HG03060 (cell line): Measurements from ENCODE around the gene CREB3L2.
"Not testable (repeated sequence)": the region's sequence is repeated elsewhere in the genome, so short reads cannot be mapped to it uniquely, and the experiment has no call there.

Experiments used
- ATAC-seq: cut with Tn5 transposase; IDR thresholded peaks from one replicate; pipeline ENCODE4 v1.9.1; 2021; ENCODE audit warnings: low read depth, moderate number of reproducible peaks; ENCODE audit not compliant: unreplicated experiment

CREB3L2 gene

DNA sequence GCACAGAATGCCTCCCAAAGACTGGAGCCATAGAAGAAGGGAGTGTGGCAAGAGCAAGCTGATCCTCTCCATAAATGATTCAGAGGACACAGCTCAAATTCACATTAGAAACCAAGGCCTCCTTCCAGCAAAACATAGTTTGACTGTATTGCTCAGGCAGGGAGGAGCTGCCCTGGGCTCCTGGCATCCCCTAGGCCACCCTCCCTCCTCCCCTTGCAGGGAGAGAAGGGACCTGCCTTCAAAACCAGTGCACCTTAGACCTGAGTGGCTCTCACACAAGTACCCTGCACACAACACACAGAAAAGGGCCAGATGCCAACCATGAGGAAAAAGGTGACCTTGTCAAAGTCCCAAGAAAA, 64.7 kb downstream of the CREB3L2 start:
- no peak for ATAC-seq

DNA sequence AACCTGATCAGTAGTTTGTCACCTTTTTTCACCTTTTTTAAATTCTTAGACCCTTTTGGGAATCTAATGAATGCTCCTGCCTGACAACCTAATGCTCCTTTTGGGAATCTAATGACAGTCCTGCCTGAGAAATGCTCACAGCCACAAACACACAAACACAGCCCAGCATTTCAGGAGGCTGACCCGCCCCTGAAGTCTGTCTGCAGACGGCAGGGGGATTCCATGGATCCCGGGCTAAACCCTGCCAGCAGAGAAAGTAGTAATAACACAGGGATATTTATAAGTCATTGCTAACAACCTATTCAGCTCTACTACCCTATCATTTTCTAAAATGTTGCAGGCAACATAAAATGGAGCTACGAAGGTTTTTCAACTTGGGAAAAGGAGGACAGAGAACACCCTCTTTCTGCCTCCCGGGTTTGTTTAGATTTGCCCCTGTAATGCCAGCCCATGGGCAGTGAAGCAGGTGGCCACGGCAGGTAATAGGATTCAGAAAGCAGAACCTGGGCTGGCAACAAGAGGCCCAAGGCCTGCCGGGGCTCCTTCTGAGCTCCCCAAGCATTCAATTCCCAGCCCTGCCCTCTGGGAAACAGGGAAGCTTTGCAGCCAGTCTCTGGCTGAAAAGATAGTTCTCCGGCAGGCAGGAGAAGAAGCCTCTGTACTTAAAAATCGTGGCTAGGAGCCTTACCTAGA, 65.2 kb downstream of the CREB3L2 start:
- no peak for ATAC-seq

DNA sequence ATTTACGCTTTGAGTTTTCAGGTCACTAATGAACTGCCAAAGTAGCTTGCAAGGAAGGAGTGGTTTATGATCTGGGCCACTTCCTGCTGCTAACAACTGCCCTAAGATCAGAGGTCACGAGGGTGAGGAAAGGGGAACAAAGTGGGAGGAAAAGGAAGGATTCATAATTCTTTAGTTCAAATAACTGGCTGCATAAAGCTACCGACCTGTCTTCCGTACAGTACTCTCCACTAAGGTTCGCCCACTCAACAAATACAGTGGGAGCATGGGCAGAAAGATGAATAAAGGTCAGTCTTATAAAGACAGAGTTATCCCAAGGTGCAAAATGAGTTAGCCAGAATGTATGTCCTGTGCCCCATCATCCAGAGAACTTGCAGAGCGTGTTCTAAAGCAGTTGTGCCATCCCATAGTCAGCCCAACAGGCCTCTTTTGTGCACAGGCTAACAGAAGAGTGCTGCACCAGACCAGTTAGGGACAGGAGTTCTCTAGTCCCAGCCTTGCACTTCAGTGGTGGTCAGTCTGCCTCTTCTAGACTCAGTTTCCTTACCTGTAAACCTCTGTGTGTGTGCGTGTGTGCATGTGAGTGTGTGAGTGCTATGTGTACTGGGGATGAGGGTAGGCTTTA, 65.9 kb downstream of the CREB3L2 start:
- no peak for ATAC-seq

DNA sequence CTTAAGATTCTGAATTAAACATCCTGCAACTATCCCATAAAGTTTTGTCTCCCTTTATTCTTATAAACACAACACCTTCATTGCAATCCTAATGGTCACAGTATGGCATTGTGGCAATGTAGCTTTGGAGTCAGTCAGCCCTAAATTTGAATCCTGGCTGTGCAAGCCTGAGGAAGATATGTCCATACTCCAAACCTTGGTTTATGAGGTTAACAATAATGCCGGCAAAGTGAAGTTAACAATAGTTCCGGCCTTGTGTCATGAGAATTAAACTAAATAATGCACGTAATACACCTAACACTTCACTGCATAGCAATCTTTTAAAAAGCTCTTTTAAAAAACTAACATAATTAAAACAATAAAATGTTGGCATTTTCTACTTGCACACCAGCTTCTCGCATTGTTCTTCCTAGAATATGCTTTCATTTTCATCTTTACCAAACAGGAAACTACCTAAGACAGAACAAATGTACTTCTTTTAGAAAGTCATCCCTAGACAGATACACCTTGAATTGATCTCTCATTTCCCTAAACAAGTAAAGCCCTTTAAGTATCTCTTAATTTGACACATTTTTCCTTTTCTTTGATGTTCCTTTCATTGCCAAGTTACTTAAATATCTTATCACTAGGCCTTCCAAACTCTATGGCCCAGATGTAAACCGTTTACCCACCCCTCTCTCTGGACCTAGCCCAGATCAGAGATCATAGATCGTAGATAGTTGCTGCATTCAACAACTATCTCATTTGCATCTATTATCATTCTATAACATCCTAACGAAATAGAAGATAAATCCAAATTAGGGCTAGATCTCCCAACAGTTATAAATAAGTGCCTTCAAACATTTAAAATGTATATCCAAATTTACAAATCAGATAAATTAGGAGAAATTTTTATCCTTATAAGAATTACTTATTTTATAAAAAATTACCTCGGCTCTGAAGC, 66.7 kb downstream of the CREB3L2 start:
- peak; percentile 71 for ATAC-seq

DNA sequence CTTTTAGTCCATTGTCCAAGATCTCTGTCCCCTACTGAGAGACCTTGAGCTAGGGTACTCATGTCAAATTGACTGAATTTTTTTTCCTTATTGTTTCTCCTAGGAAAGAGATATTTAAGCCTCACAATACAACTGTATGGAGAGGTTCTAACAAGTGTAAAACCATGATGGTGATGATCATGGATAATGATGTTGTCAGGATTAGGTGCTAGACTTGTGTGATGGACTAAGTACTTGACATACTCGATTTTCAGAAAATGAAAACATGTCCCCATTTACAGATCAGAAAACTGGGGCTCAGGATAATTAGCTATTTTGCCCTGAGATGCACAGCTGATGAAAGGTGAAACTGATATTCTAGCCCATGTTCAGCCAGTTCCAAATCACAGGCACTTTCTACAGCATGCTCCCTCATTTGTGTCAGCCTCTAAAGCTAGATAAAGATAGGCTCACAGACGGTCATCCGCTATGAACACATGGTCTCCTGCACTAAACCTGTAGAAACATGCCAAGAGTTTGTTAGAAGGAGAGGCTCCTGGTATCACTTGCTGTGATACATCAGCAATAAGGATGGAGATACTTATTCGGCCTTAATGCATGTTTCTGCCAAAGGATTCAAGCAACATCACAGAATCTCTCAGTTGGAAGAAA, 67.6 kb downstream of the CREB3L2 start:
- ATAC-seq = no peak

DNA sequence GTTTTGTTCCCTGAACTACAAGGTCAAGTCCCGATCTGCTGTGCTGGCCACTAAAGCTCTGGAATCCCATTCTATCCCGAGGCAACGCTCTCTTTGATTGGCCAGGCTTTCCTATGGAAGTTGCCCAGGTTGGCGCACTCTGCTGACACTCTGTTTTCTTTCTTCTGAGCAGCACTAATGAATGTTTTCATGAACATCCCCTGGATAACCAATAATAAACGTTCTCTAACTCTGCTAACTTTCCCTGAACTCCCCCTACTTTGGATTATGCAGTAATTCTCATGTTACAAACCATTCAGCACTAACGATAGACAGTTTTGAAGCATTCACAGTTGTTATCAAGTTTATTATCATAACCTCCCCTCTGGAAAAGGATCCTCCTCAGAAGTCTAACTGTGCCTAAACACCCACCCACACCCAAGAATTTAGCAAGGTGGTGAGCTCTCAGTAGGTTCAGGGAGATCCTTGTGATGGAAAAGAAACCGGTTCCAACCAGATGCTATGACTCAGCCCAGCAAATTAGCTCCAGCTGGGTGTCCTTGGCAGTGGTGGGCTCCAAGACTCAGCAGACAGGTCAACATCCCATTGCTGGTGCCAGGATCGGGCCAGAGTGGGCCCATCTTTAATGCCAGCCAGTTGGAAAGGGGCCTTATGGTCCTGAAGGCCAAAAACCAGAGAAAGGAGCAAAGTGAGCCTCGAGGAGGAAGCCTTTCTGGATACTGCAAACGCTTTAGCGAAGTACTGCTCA, 68.4 kb downstream of the CREB3L2 start:
- ATAC-seq = no peak

DNA sequence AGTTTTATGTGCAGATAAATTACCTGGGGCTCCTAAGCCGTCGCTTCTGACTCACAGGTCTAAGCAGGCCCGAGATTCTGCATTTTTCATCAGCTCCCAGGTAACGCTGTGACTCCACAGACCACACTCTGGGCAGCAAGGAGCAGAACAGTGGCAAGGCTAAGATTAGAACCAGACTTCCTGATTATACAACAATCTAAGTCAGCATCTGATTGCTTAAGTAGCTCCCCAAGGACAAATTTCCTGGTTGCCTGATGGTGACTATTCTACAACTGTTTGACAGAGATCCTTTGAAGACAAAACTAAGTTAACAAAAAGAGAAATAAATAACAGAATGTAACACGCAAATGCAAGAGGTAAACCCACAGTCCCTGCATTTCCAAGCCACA, 69.0 kb downstream of the CREB3L2 start:
- no peak for ATAC-seq

DNA sequence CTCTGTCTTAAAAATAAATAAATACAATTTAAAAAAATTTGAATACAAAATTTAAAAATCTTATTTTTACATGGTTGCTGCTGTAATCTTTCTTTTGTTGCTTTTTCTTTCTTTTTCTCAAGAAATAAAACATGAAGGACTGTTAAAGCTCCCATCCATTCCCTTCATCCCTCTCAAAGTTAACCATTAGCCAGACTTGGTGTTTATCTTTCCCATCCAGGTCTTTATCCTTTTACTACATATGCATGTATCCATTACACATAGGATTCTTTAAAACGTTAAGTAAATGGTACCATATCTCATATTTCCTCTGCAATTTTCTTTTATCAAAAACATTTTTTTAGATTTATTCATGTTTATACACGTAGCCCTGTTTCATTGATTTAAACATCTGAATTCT, 70.1 kb downstream of the CREB3L2 start:
- ATAC-seq = no peak

DNA sequence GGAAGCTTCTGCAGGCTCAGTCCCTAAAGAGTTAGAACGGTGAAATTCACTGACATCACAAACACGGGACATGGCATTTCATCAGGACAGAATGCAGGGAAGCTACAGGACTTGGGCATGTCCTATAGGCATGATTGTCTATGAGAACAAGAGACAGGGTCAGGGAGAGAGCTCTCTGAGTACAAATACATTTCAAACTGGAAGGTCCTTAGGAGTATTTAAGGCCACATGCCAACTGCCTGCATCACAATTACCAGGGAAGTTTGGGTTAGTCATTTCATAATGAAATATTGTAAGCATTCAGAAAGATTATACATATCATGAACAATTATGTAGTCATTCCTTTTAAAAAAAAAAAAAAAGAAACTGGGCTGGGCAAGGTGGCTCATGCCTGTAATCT, 71.3 kb downstream of the CREB3L2 start:
- no peak for ATAC-seq

DNA sequence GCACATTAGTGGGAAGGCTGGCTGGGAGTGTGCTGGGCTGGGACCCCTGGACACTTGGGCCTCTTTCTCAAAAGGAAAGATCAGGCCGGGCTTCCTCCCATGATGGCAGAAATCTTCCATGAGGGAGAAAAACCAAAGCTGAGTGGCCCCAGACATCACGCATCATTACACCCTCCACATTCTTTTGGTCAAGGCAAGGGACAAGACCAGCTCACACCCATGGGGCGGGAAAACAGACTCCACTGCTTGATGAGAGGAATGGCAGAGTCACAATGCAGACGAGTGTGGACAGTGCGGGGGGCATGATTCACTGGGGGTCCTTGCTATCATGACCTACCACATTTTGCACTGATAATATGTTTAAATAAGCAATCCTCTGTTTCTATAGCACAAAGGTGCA, 73.3 kb downstream of the CREB3L2 start:
- no peak for ATAC-seq

DNA sequence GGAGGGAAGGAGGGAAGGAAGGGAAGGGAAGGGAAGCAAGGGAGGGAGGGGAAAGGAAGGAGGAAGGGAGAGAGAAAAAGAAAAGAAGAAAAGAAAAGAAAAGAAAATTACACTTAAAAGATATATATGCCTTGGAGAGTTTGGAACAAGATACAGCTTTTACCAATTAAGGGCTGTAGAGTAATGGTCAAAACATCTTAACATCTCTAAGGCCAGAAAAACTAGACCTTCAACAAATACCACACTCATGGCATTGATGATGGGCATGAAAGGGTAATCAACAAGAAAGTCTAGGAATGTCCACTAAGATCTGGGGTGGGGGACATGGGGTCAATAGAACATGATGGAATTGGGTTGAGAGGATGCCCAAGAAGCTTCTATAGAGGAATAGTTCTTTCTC, 74.5 kb downstream of the CREB3L2 start:
- ATAC-seq = no peak

DNA sequence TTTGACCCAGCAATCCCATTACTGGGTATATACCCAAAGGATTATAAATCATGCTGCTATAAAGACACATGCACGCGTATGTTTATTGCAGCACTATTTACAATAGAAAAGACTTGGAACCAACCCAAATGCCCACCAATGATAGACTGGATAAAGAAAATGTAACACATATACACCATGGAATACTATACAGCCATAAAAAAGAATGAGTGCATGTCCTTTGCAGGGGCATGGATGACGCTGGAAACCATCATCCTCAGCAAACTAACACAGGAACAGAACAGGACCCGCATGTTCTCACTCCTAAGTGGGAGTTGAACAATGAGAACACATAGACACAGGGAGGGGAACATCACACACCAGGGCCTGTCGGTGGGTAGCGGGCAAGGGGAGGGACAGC, 75.7 kb downstream of the CREB3L2 start:
- ATAC-seq = not testable (repeated sequence)

DNA sequence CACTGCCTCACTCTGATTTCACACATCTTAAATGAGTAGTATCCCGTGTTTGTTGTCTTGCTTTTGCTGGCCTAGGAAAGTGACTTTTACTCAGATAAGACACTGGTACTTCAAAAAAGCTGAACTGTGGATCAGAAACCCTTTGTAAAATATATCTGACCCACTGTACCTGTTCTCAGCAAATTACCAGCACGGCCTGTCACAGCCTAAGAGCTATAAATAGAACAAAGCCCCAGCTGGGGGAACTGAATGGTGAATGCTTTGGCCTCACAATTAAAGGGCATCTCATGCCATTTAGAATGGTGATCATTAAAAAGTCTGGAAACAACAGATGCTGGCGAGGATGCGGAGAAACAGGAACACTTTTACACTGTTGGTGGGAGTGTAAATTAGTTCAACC, 76.1 kb downstream of the CREB3L2 start:
- no peak for ATAC-seq

DNA sequence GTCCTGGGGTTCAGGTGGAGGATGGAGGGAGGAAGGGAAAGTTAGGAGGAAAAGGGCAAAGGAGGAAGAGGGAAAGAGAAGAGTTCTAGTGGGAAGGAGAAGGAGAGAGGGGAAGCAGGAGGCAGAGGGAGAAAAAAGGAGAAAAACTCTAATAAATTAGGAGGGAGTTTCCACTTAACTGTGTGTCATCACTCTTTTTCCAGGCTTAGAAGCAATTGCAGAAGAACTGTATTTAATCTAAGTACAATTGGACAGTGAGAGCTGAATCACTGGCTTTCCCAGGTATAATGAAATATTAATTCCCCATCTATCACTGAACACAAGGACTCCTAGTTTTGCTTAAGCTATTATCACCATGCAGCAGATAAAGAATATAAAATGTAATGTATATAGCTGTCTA, 76.8 kb downstream of the CREB3L2 start:
- ATAC-seq = no peak

DNA sequence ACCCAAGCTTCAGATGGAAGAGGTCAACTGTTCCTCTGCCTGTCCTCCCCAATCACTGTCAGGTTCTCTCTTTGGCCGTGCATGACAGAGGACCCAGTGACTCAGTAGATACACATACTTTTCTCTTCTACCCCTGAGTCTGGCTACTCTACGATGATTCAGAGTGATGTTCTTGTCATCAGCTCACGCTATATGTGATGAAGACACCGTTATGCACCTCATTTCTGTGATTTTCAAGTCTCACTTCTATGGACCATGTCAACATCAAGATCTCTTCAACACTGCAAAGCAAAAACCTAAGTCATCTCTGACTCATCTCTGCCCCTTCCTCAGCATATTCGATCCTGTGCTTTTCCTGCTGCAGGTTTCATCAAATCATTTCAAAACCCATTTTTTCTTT, 78.5 kb downstream of the CREB3L2 start:
- no peak for ATAC-seq

DNA sequence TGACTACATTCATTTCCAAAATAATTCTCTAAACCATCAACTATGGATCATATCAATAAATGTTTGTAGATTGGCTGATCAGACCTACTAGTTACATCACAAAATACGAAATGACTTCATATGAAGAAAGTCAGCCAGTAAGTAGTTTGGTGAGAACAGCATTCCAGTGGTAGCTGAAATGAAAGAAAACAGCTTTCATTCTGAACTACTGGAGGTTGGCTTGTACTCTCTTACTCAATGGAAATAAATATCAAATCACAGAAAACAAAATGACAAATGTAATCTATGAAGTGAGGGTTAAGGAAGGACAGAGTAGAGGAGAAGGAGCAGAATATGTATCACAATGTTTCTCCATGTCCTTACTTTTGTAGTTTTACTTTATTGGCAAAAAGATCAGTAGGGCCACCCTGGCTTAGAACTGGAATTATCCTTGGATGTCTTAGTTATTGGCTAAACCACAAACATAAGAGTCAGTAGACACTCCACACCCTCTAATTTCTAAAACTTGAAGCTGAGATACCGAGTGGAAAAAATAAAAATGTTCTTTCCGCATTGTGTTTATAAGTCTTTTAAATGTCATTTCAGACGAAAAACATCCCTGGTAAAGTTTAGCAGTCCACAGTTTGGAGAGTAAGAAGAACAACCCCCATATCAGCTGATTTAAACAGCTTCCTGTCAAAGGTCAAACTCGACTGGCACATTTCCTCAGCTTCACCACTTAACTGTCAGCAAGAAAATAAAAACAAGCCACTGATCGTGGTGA, 81.1 kb downstream of the CREB3L2 start:
- ATAC-seq = no peak

DNA sequence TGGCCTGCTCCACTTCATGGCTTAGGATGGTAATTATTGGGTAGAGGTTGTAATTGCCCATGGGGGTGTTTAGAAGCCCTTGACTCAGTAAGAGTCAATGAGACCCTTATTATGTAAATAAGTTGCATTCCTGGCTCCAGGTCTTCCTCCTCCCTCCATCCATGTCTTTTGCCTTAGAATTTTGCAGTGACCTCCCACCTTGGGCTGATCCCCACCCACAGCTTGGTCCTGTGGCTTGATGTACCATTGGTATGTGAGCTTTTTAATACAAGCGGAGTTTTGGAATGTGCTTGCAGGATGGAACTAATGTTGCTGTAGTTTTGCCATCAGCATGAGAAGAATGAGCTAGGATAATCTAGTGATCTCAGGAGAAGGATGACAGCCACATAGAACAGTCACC, 81.9 kb downstream of the CREB3L2 start:
- no peak for ATAC-seq

DNA sequence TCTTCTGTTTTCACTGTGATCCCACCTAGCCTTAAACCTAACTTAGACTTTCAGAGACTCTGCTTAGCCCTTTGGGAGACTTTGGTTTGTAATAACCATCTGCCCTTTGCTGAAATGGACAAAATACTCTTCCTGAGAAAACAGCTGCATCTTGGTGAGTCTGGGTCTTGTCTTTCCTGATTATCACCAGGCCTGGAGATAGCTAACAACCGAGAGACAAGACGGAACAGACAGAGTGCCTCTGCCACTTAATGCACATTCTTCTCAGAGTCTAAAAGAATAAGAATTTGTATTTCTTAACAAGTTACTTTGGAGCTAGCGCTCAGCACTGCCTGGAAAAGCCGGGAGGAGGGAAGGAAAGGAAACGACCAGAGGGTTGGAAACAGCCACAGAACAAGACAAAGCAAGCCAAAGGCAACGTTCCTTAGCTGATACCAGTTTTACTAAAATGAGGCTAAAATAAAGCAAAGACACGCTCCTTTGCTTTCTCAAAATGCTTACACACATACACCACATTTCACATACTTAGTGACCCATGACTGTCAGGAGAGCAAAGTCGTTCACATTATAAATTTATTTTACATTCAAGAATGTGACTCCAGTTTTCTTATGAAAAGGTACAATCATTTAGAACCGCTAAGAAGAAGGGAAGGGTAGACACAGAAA, 84.8 kb downstream of the CREB3L2 start:
- no peak for ATAC-seq

DNA sequence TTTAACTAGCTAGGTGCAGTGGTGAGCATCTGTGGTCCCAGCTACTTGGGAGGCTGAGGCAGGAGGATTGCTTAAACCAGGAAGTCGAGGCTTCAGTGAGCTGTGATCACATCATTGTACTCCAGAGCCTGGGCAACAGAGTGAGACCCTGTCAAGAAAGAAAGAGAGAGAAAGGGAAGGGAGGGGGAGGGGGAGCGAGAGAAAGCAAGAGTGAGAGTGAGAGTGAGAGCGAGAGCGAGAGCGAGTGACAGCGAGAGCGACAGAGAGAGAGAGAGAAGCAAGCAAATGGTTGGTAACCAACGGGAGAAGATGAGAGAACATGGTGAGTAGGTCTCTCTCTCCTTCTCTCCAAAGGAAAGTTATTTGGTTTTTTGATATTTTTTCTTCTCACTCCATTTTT, 85.3 kb downstream of the CREB3L2 start:
- ATAC-seq = no peak
